Measurements from ENCODE around the gene DLG2. TPM values are rescaled to one million over a fixed set of nuclear protein-coding genes. Genes with fewer than 3 reads are reported as not detected.

The DLG2 gene
- total RNA-seq, 1 experiment from 2014 or later, result 17.5 TPM

DNA sequence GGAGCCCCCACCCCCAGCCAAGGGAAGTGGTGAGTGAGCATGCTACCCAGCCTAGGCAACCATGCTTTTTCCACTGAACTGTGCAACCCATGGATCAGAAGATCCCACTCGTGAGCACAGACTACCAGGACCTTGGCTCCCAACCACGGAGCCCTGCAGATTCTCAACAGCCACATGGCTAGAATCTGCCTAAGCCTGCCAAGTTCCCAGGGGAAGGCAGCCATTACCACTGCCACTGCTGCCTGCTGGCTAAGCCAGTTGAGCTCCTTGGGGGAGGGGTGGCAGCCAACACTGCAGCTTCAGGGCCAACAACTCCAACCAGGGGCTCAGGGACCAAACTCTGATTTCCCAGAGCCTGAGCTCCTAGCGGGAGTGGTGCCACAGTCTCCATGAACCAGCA is 195.8 kb downstream of the DLG2 start (continued):
- TF ChIP-seq CTCF (IDR thresholded peaks at IDR 0.05), result no peak

- ATAC-seq (no peak), DNase-seq (ENCODE audit: low spot score) (no peak)
- peaks cover 60% of the 10 kb centered on the region for H3K9me3 Mint-ChIP-seq
- H3K36me3 Mint-ChIP-seq, result peaks cover 24% of the 10 kb centered on the region
- no peak overlapping the region for H3K27ac Mint-ChIP-seq
- peaks cover 5% of the 10 kb centered on the region; the same call in 1 of the 2 replicates for H3K4me1 Mint-ChIP-seq
- POLR2A ChIA-PET, result no interaction called here
- H3K27me3 Mint-ChIP-seq (ENCODE audit: low read depth), result no peaks in the 10 kb centered on the region; the same call in none of the 2 replicates
- CTCF ChIA-PET, result no interaction called here
- H3K4me3 Mint-ChIP-seq, result no peak overlapping the region
- TF ChIP-seq TP53 (CRISPR knock-in tag; IDR thresholded peaks at IDR 0.05), result no peak
- TF ChIP-seq JAZF1 (CRISPR knock-in tag; IDR thresholded peaks at IDR 0.05), result no peak
- TF ChIP-seq ETV6 (CRISPR knock-in tag; IDR thresholded peaks at IDR 0.05), result no peak
- no peak for TF ChIP-seq ZNF532 (CRISPR knock-in tag; IDR thresholded peaks at IDR 0.05; ENCODE audit: borderline replicate concordance)
- TF ChIP-seq, protein P1, sequence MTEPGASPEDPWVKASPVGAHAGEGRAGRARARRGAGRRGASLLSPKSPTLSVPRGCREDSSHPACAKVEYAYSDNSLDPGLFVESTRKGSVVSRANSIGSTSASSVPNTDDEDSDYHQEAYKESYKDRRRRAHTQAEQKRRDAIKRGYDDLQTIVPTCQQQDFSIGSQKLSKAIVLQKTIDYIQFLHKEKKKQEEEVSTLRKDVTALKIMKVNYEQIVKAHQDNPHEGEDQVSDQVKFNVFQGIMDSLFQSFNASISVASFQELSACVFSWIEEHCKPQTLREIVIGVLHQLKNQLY (CRISPR knock-in tag; IDR thresholded peaks at IDR 0.05), result no peak
- no peak for TF ChIP-seq ELF4 (CRISPR knock-in tag; IDR thresholded peaks at IDR 0.05; ENCODE audit: low read depth)
- no peak for TF ChIP-seq OVOL2 (CRISPR knock-in tag; IDR thresholded peaks at IDR 0.05; ENCODE audit: borderline replicate concordance)
- TF ChIP-seq, protein P2, sequence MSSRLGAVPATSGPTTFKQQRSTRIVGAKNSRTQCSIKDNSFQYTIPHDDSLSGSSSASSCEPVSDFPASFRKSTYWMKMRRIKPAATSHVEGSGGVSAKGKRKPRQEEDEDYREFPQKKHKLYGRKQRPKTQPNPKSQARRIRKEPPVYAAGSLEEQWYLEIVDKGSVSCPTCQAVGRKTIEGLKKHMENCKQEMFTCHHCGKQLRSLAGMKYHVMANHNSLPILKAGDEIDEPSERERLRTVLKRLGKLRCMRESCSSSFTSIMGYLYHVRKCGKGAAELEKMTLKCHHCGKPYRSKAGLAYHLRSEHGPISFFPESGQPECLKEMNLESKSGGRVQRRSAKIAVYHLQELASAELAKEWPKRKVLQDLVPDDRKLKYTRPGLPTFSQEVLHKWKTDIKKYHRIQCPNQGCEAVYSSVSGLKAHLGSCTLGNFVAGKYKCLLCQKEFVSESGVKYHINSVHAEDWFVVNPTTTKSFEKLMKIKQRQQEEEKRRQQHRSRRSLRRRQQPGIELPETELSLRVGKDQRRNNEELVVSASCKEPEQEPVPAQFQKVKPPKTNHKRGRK (CRISPR knock-in tag; IDR thresholded peaks at IDR 0.05; ENCODE audit: borderline replicate concordance), result no peak
- TF ChIP-seq ZBTB43 (CRISPR knock-in tag; IDR thresholded peaks at IDR 0.05), result no peak
- TF ChIP-seq EMX1 (CRISPR knock-in tag; IDR thresholded peaks at IDR 0.05), result no peak
- TF ChIP-seq ZBTB21 (CRISPR knock-in tag; IDR thresholded peaks at IDR 0.05; ENCODE audit: borderline replicate concordance), result no peak
- no peak for TF ChIP-seq HMGA2 (CRISPR knock-in tag; IDR thresholded peaks at IDR 0.05)
- no peak for TF ChIP-seq TCF7 (CRISPR knock-in tag; IDR thresholded peaks at IDR 0.05; ENCODE audit: low read depth)
- TF ChIP-seq ATF2 (CRISPR knock-in tag; IDR thresholded peaks at IDR 0.05; ENCODE audit: borderline replicate concordance, low read depth), result no peak
These were observed 203.3 kb downstream of the DLG2 start for GRCh38 chr11:85423794-85424193.

Measured in WTC11 (cell line).